Measurements from ENCODE around the gene RASEF. TPM values are rescaled to one million over a fixed set of nuclear protein-coding genes. Genes with fewer than 3 reads are reported as not detected.

RASEF gene
- total RNA-seq, 1 donor from 2014 or later = 0.27 TPM

DNA sequence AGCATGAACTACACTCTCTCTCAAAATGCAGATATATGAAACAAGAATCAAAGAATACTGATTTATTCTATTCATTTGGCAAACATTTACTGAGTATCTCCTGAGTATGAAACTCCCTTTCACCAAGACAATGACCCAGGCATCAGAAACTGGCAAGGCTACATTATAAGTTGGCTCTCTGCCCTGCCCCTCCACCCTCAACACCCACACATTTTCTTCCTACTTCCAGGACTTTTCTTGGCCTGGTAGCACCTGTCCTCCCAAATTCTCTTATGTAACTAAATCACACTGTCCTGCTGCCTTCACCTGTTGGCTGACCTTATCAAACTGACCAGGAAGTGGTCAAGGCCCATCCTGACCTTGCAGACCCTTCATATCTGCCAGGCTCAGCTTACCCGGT is 3.5 kb downstream of the RASEF start:
- no peak overlapping the region for H3K27ac Mint-ChIP-seq (ENCODE audit: unreplicated experiment)
- no peaks in the 10 kb centered on the region for H3K36me3 Mint-ChIP-seq (ENCODE audit: low read depth)
- H3K27me3 Mint-ChIP-seq (ENCODE audit: low read depth) = peaks cover 46% of the 10 kb centered on the region
- no peak for TF ChIP-seq CTCF (IDR thresholded peaks at IDR 0.05)
- H3K4me1 Mint-ChIP-seq (ENCODE audit: low read depth) = peaks cover 12% of the 10 kb centered on the region
- no peak overlapping the region for H3K4me3 Mint-ChIP-seq (ENCODE audit: unreplicated experiment)
- no peaks in the 10 kb centered on the region for H3K9me3 Mint-ChIP-seq (ENCODE audit: low read depth)
- no peak for DNase-seq (ENCODE audit: low spot score)

GRCh38 chr9:83056911-83057310 is 6.0 kb downstream of the RASEF start:
- no peak for TF ChIP-seq CTCF (IDR thresholded peaks at IDR 0.05)
- no peak for DNase-seq (ENCODE audit: low spot score)
- Mint-ChIP-seq H3K27me3 (ENCODE audit: low read depth) (peaks cover 33% of the 10 kb centered on the region), H3K27ac (ENCODE audit: unreplicated experiment) (no peak overlapping the region), H3K36me3 (ENCODE audit: low read depth) (no peaks in the 10 kb centered on the region), H3K4me3 (ENCODE audit: unreplicated experiment) (no peak overlapping the region), H3K9me3 (ENCODE audit: low read depth) (no peaks in the 10 kb centered on the region), H3K4me1 (ENCODE audit: low read depth) (peaks cover 3% of the 10 kb centered on the region)

DNA sequence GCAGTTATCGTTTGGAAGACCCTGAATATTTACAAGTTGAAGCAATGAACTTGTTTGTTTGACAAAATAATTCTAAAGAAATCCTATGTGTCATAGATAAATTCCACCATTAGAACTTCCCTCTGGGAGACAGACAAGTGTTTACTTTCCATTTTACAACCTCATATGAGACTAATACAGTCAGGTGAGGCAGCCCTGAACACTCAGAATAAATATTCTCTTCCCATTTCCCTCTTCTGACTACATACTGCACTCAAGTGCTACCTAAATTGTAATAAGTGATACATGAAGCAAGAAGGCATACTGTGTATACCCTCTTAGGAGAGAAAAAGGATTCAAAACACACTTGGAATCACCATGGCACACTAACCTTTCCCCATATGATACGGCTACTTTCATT is 6.8 kb downstream of the RASEF start:
- Mint-ChIP-seq H3K9me3 (ENCODE audit: low read depth) (no peaks in the 10 kb centered on the region), H3K27me3 (ENCODE audit: low read depth) (peaks cover 26% of the 10 kb centered on the region), H3K27ac (ENCODE audit: unreplicated experiment) (no peak overlapping the region), H3K36me3 (ENCODE audit: low read depth) (no peaks in the 10 kb centered on the region), H3K4me1 (ENCODE audit: low read depth) (no peaks in the 10 kb centered on the region), H3K4me3 (ENCODE audit: unreplicated experiment) (no peak overlapping the region)
- no peak for TF ChIP-seq CTCF (IDR thresholded peaks at IDR 0.05)
- no peak for DNase-seq (ENCODE audit: low spot score)

DNA sequence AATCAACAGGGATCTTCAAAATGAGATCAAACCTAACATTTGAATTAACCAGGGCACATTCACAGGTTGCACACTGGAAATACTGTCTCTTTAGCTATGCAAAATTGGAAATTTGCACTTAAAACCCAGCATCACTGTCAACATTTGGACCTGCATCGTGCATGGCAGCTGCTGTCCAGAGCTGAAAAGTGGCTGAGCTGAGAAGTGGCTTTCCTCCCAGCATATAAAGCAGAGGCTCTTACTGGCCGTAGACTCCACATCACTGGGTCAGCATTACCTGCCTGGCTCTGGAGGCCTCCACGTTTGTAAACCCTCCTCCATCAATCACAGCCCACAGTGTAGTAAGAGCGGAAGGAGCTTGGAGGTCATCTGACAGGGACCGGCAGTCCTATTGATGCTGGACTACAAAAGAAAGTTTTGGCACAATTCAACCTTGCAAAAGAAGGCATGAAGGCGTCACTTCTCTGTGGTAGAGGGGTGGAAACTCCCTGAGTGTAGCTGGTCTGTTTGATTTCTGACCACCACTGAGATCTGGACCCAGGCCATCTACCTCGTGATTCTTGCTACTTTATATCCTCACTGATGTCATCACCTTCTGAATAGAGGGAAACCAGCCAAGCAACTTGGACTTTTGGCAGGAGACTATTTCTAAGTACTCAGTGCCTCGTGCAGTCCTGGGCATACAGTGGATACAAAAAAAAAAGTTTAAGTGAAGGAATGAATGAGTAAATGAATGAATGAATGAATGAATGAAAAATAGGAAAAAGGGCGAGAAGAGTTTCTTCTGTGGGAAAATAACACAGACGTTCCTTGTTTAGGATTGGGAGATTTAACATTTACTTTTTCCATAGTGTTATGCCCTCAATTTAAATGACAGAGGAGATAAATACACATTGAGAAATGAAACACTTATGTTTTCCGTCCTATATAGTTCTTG is 14.8 kb downstream of the RASEF start:
- DNase-seq (ENCODE audit: low spot score) = no peak
- no peak for TF ChIP-seq CTCF (IDR thresholded peaks at IDR 0.05)
- H3K36me3 Mint-ChIP-seq (ENCODE audit: low read depth) = no peaks in the 10 kb centered on the region
- H3K4me3 Mint-ChIP-seq (ENCODE audit: unreplicated experiment) = no peak overlapping the region
- H3K4me1 Mint-ChIP-seq (ENCODE audit: low read depth) = peaks cover 7% of the 10 kb centered on the region
- no peak overlapping the region for H3K27ac Mint-ChIP-seq (ENCODE audit: unreplicated experiment)
- H3K9me3 Mint-ChIP-seq (ENCODE audit: low read depth) = no peaks in the 10 kb centered on the region
- H3K27me3 Mint-ChIP-seq (ENCODE audit: low read depth) = peaks cover 13% of the 10 kb centered on the region

GRCh38 chr9:83043597-83043996 is 19.3 kb downstream of the RASEF start:
- Mint-ChIP-seq H3K36me3 (ENCODE audit: low read depth) (no peaks in the 10 kb centered on the region), H3K9me3 (ENCODE audit: low read depth) (no peaks in the 10 kb centered on the region), H3K4me1 (ENCODE audit: low read depth) (peaks cover 22% of the 10 kb centered on the region), H3K4me3 (ENCODE audit: unreplicated experiment) (no peak overlapping the region), H3K27ac (ENCODE audit: unreplicated experiment) (no peak overlapping the region), H3K27me3 (ENCODE audit: low read depth) (peaks cover 18% of the 10 kb centered on the region)
- no peak for TF ChIP-seq CTCF (IDR thresholded peaks at IDR 0.05)
- no peak for DNase-seq (ENCODE audit: low spot score)

All from chondrocyte (in vitro differentiated cells).